GM12878 (cell line): Measurements from ENCODE around the gene UST. TPM values are rescaled to one million over a fixed set of nuclear protein-coding genes. Genes with fewer than 3 reads are reported as not detected.

Experiments used
- ATAC-seq: fragments of 200-7000 bp; cut with Tn5 transposase; 3 replicates; pipeline ENCODE4 v1.9.1; 2020; ENCODE audit warnings: mild to moderate bottlenecking, moderate library complexity
- BruUV-seq: library from RNA; stranded (reverse); fragments of 400-500 nt; replicated peaks from 2 replicates; lab custom pipeline; 2021; lab: Mats Ljungman, UMichigan
- CTCF ChIA-PET: fragments of 300-600 bp; sonication (Branson Sonifier 250); formaldehyde crosslinking; extraction: SDS; loops from one replicate; lab custom pipeline; 2021; ENCODE audit warnings: inconsistent platforms; lab: Yijun Ruan, JAX
- POLR2A ChIA-PET: fragments of 350-600 bp; formaldehyde crosslinking; extraction: SDS; loops from one replicate; lab custom pipeline; 2021; ENCODE audit warnings: inconsistent platforms; lab: Charles Lee
- RAD21 ChIA-PET: fragments of 300-600 bp; sonication (Branson Sonifier 250); formaldehyde crosslinking; loops from one replicate; lab custom pipeline; 2023; ENCODE audit warnings: antibody characterized with exemption; ENCODE audit not compliant: unreplicated experiment; lab: Charles Lee
- SMC1A ChIA-PET: fragments of 300-600 bp; sonication (Branson Sonifier 250); formaldehyde crosslinking; loops from one replicate; lab custom pipeline; 2023; ENCODE audit not compliant: unreplicated experiment, uncharacterized antibody; lab: Charles Lee
- DNase-seq: peaks from one replicate; pipeline ENCODE4 v3.0.0-alpha.2; 2011; ENCODE audit warnings: low read depth, low spot score
- FAIRE-seq: peaks from 3 replicates; lab custom pipeline; 2011; peaks lifted over from hg19 to GRCh38; lab: Jason Lieb, UNC
- H2AFZ ChIP-seq: 2 replicates; pipeline ENCODE4 v1.6.0; 2011; ENCODE audit warnings: low read depth, low read length, control low read depth; ENCODE audit not compliant: control insufficient read depth
- H3K27ac ChIP-seq: 2 replicates; pipeline ENCODE4 v1.5.1; 2011; ENCODE audit warnings: control low read depth; ENCODE audit not compliant: control insufficient read depth, insufficient read depth
- H3K27me3 ChIP-seq, 2 experiments: replicated peaks in 1 of 2; 2 replicates each; pipeline versions ENCODE4 v1.6.0 to v1.6.1; 2011; ENCODE audit warnings: low read length in 1 of 2; ENCODE audit not compliant: control insufficient read depth in 2 of 2, insufficient read depth in 2 of 2
- H3K36me3 ChIP-seq, 2 experiments: 2 replicates each; pipeline ENCODE4 v1.5.1; 2011; ENCODE audit warnings: low read length in 1 of 2; ENCODE audit not compliant: control insufficient read depth in 2 of 2, insufficient read depth in 2 of 2
- H3K4me1 ChIP-seq: 2 replicates; pipeline ENCODE4 v1.6.1; 2011; ENCODE audit warnings: mild to moderate bottlenecking, low read length, moderate library complexity, mixed read lengths; ENCODE audit not compliant: control insufficient read depth, insufficient read depth
- H3K4me2 ChIP-seq: 2 replicates; pipeline ENCODE4 v1.6.0; 2011; ENCODE audit warnings: control low read depth; ENCODE audit not compliant: control insufficient read depth, insufficient read depth
- H3K4me3 ChIP-seq: fragments of 200-600 bp; sonication (generic); 2 replicates; pipeline ENCODE4 v1.5.1; 2016
- H3K79me2 ChIP-seq: 2 replicates; pipeline ENCODE4 v1.6.0; 2011; ENCODE audit warnings: low read length; ENCODE audit not compliant: control insufficient read depth, insufficient read depth
- H3K9ac ChIP-seq: 2 replicates; pipeline ENCODE4 v1.8.0; 2011; ENCODE audit warnings: low read length, control low read depth, mixed read lengths; ENCODE audit not compliant: control insufficient read depth, insufficient read depth
- H3K9me3 ChIP-seq: replicated peaks from 3 replicates; pipeline ENCODE4 v1.5.1; 2011; ENCODE audit warnings: mild to moderate bottlenecking, low read length; ENCODE audit not compliant: control insufficient read depth, insufficient read depth
- H4K20me1 ChIP-seq: 2 replicates; pipeline ENCODE4 v1.6.0; 2011; ENCODE audit not compliant: control insufficient read depth, insufficient read depth
- BHLHE40 ChIP-seq, 2 experiments: fragments of 450-650 bp in 1 of 2; IDR thresholded peaks; 2 replicates each; pipeline ENCODE4 v1.6.1; 2011 to 2017; ENCODE audit warnings: low read depth in 2 of 2, borderline replicate concordance in 1 of 2, improper control_type of control experiment in 1 of 2, low read length in 1 of 2, mild to moderate bottlenecking in 1 of 2
- CBFB ChIP-seq: IDR thresholded peaks from 2 replicates; pipeline ENCODE4 v1.6.1; 2016; ENCODE audit warnings: antibody characterized with exemption, low read depth
- CBX3 ChIP-seq: fragments of 200-600 bp; sonication (generic); IDR thresholded peaks from 2 replicates; pipeline ENCODE4 v1.6.1; 2016; ENCODE audit warnings: low read depth, borderline replicate concordance
- FOS ChIP-seq: IDR thresholded peaks from 3 replicates; pipeline ENCODE4 v1.6.1; 2011; ENCODE audit warnings: borderline replicate concordance; ENCODE audit not compliant: insufficient read length; ENCODE audit errors: extremely low read depth
- HDAC6 ChIP-seq: fragments of 200-600 bp; sonication (generic); IDR thresholded peaks from one replicate; pipeline ENCODE4 v1.8.0; 2017; ENCODE audit warnings: antibody characterized with exemption; ENCODE audit not compliant: unreplicated experiment
- IRF4 ChIP-seq: IDR thresholded peaks from 2 replicates; pipeline ENCODE4 v1.6.1; 2011; ENCODE audit warnings: low read depth, low read length
- JUNB ChIP-seq: IDR thresholded peaks from 2 replicates; pipeline ENCODE4 v1.6.1; 2016; ENCODE audit warnings: antibody characterized with exemption, mild to moderate bottlenecking
- MXI1 ChIP-seq: fragments of 150-350 bp; IDR thresholded peaks from 2 replicates; pipeline ENCODE4 v1.6.1; 2011; ENCODE audit warnings: low read depth, mild to moderate bottlenecking, inconsistent platforms, low read length, improper control_type of control experiment
- NFIC ChIP-seq: IDR thresholded peaks from 2 replicates; pipeline ENCODE4 v1.6.1; 2012; ENCODE audit warnings: low read depth, mild to moderate bottlenecking, inconsistent platforms, low read length, moderate library complexity
- PAX5 ChIP-seq: IDR thresholded peaks from 2 replicates; pipeline ENCODE4 v1.6.1; 2011; ENCODE audit warnings: low read depth, low read length, borderline replicate concordance
- POLR2A ChIP-seq: IDR thresholded peaks from 2 replicates; pipeline ENCODE4 v1.6.1; 2011; ENCODE audit warnings: low read depth, mild to moderate bottlenecking, low read length
- RAD51 ChIP-seq: fragments of 450-650 bp; IDR thresholded peaks from 2 replicates; pipeline ENCODE4 v1.6.1; 2016; ENCODE audit warnings: moderate library complexity, mild to moderate bottlenecking, inconsistent platforms
- RB1 ChIP-seq: fragments of 450-650 bp; formaldehyde crosslinking; IDR thresholded peaks from 2 replicates; pipeline ENCODE4 v1.6.1; 2017; ENCODE audit warnings: mild to moderate bottlenecking, borderline replicate concordance
- RBBP5 ChIP-seq: fragments of 200-600 bp; sonication (generic); conservative IDR thresholded peaks from 2 replicates; pipeline ENCODE4 v1.6.1; 2016
- RUNX3 ChIP-seq: IDR thresholded peaks from 2 replicates; pipeline ENCODE4 v1.6.1; 2012; ENCODE audit warnings: low read length, inconsistent platforms
- SMAD5 ChIP-seq: IDR thresholded peaks from 2 replicates; pipeline ENCODE4 v1.6.1; 2016; ENCODE audit warnings: antibody characterized with exemption, low read depth
- SP1 ChIP-seq: IDR thresholded peaks from one replicate; pipeline ENCODE4 v1.6.1; 2011; ENCODE audit warnings: low read depth, low read length
- TCF12 ChIP-seq: IDR thresholded peaks from 2 replicates; pipeline ENCODE4 v1.6.1; 2011; ENCODE audit warnings: low read depth, mild to moderate bottlenecking, low read length
- ZNF217 ChIP-seq: fragments of 450-650 bp; IDR thresholded peaks from 2 replicates; pipeline ENCODE4 v1.6.1; 2017; ENCODE audit warnings: antibody characterized with exemption, mild to moderate bottlenecking
- WGBS: methylation state at CpG from one replicate; pipeline ENCODE4 v1.1.6; 2016; ENCODE audit warnings: low lambda C conversion rate; ENCODE audit not compliant: insufficient replicate concordance, insufficient coverage; ENCODE audit errors: missing lambda C conversion rate; 5-methylcytosine and 5-hydroxymethylcytosine counted together
- in situ Hi-C: fragments of 300-500 bp; cut with MboI; formaldehyde crosslinking; loops from 9 replicates; pipeline ENCODE4 v1.14.3; 2018; ENCODE audit warnings: mixed read lengths
- intact Hi-C: fragments of 100-400 bp; cut with micrococcal nuclease; formaldehyde crosslinking; loops from one replicate; pipeline ENCODE4 v1.14.2; 2022; ENCODE audit not compliant: unreplicated experiment
- polyA plus RNA-seq, 11 experiments: library from polyadenylated mRNA; depleted of rRNA in 4 of 11; unstranded in 6 of 11; stranded (reverse) in 5 of 11; fragments of >200 nt; fragmentation: Nextera tagmentation in 4 of 11; fragmentation: Illumina TruSeq in 1 of 11; extraction: Ambion mirVana in 4 of 11; extraction: Trizol in 1 of 11; gene quantifications; 1 replicate in 1 of 11; 2 replicates in 10 of 11; pipeline versions ENCODE4 v1.2.1 to v1.2.3, GENCODE V29; 2011 to 2016; ENCODE audit warnings: inconsistent platforms in 2 of 11, missing spikeins in 2 of 11, low read depth in 1 of 11
- total RNA-seq, 4 experiments: library from RNA; depleted of rRNA in 3 of 4; stranded (reverse); fragments of >200 nt in 3 of 4; fragmentation: Illumina TruSeq in 1 of 4; extraction: Trizol in 1 of 4; gene quantifications; 2 replicates each; pipeline versions ENCODE4 v1.2.1 to v1.2.3, GENCODE V29; 2013 to 2021
- TF ChIP-seq, protein P1 (sequence below): fragments of 450-650 bp; IDR thresholded peaks from 2 replicates; pipeline ENCODE4 v1.6.1; 2014; ENCODE audit warnings: mild to moderate bottlenecking
- TF ChIP-seq, protein P2 (sequence below): IDR thresholded peaks from 2 replicates; pipeline ENCODE4 v1.6.1; 2012; ENCODE audit warnings: low read depth, low read length, improper control_type of control experiment
- TF ChIP-seq, protein P3 (sequence below): fragments of 450-650 bp; IDR thresholded peaks from 2 replicates; pipeline ENCODE4 v1.6.1; 2017; ENCODE audit warnings: mild to moderate bottlenecking, moderate library complexity

Gene UST
- total and polyA plus RNA-seq, 10 of the 15 experiments (the other 5 are each of a cell fraction or from before 2014, with no cell fraction given): 0.74 to 43.3 (median 2.2) TPM

DNA sequence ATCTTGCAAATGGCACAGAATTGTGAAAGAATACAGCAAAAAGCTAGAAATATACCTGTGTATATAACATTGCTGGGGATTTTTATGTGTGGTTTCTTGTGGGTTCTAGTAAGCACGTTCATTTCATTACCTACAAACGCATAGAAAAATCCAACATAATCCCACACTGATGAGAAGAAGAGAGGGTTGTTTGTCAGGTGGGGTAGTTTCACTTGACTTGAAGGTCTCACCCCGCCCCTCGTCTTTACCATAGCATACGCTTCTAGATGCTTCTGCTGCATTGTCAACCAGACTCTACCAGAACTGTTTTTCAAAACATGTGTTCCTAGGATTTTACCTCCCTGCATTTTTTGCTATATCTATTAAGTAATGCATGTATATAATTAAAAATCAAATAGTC, 286.6 kb downstream of the UST start:
- WGBS: 0% methylated on average over 5 of the region's 5 CpGs
- peak overlapping the region; percentile 8; the same call in 1 of the 2 replicates for H3K4me3 ChIP-seq
- H3K9me3 ChIP-seq: no peaks in the 10 kb centered on the region
- H3K4me2 ChIP-seq: peak overlapping the region; percentile 56; the same call in 1 of the 2 replicates
- H3K79me2 ChIP-seq: peaks cover 30% of the 10 kb centered on the region
- peak overlapping the region; percentile 97 for H3K27ac ChIP-seq
- FAIRE-seq (peak; percentile 57), DNase-seq (peak; percentile 78), ATAC-seq (peak; percentile 46)
- no peaks in the 10 kb centered on the region for H4K20me1 ChIP-seq
- BruUV-seq: no TSS peak
- ChIA-PET CTCF (interaction anchor here (0.7 to 12.5 kb wide), 18 partner anchors 13 to 484 kb away, joined by 3 to 228 read pairs (median 4); partner anchors contain the start of gene ZC3H12D), RAD21 (interaction anchor here (0.6 to 14.4 kb wide), 27 partner anchors 11 to 484 kb away, joined by 3 to 521 read pairs (median 4); partner anchors contain the start of gene TAB2), SMC1A (interaction anchor here (0.7 to 26.9 kb wide), 18 partner anchors 13 to 483 kb away, joined by 3 to 1060 read pairs (median 4); no protein-coding TSS in a partner anchor), POLR2A (interaction anchor here (0.7 to 9.8 kb wide), 11 partner anchors 14 to 455 kb away, joined by 3 to 262 read pairs (median 4); no protein-coding TSS in a partner anchor)
- H3K27me3 ChIP-seq: no peaks in the 10 kb centered on the region
- peak overlapping the region; percentile 94 for H3K9ac ChIP-seq
- intact Hi-C loops (loop anchor here (1.0 to 5.0 kb wide), 4 partner anchors 12 to 284 kb away; partner anchors contain the start of gene TAB2), in situ Hi-C loops (loop anchor here (5.0 kb wide), 2 partner anchors 299 to 394 kb away; no protein-coding TSS in a partner anchor)
- peaks cover 22% of the 10 kb centered on the region for H3K4me1 ChIP-seq
- no peaks in the 10 kb centered on the region for H3K36me3 ChIP-seq
- no peak overlapping the region for H2AFZ ChIP-seq
- TF ChIP-seq RUNX3: peak; percentile 87
- peak; percentile 38; the same call in 1 of the 2 replicates for TF ChIP-seq JUNB
- TF ChIP-seq BHLHE40 (IDR thresholded peaks at IDR 0.05; ENCODE audit: borderline replicate concordance in 1 of 2, low read depth in 2 of 2, low read length in 1 of 2): peak; percentile 82 to 83
- TF ChIP-seq RB1: no peak
- TF ChIP-seq, protein P1, sequence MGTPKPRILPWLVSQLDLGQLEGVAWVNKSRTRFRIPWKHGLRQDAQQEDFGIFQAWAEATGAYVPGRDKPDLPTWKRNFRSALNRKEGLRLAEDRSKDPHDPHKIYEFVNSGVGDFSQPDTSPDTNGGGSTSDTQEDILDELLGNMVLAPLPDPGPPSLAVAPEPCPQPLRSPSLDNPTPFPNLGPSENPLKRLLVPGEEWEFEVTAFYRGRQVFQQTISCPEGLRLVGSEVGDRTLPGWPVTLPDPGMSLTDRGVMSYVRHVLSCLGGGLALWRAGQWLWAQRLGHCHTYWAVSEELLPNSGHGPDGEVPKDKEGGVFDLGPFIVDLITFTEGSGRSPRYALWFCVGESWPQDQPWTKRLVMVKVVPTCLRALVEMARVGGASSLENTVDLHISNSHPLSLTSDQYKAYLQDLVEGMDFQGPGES: no peak
- no peak for TF ChIP-seq FOS
- peak; percentile 58; the same call in 1 of the 2 replicates for TF ChIP-seq IRF4
- no peak for TF ChIP-seq CBX3
- TF ChIP-seq HDAC6: no peak
- no peak for TF ChIP-seq SMAD5
- TF ChIP-seq SP1: peak; percentile 9
- TF ChIP-seq MXI1: no peak
- TF ChIP-seq, protein P2, sequence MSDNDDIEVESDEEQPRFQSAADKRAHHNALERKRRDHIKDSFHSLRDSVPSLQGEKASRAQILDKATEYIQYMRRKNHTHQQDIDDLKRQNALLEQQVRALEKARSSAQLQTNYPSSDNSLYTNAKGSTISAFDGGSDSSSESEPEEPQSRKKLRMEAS: peak; percentile 61; the same call in 1 of the 2 replicates
- no peak for TF ChIP-seq TCF12
- TF ChIP-seq, protein P3, sequence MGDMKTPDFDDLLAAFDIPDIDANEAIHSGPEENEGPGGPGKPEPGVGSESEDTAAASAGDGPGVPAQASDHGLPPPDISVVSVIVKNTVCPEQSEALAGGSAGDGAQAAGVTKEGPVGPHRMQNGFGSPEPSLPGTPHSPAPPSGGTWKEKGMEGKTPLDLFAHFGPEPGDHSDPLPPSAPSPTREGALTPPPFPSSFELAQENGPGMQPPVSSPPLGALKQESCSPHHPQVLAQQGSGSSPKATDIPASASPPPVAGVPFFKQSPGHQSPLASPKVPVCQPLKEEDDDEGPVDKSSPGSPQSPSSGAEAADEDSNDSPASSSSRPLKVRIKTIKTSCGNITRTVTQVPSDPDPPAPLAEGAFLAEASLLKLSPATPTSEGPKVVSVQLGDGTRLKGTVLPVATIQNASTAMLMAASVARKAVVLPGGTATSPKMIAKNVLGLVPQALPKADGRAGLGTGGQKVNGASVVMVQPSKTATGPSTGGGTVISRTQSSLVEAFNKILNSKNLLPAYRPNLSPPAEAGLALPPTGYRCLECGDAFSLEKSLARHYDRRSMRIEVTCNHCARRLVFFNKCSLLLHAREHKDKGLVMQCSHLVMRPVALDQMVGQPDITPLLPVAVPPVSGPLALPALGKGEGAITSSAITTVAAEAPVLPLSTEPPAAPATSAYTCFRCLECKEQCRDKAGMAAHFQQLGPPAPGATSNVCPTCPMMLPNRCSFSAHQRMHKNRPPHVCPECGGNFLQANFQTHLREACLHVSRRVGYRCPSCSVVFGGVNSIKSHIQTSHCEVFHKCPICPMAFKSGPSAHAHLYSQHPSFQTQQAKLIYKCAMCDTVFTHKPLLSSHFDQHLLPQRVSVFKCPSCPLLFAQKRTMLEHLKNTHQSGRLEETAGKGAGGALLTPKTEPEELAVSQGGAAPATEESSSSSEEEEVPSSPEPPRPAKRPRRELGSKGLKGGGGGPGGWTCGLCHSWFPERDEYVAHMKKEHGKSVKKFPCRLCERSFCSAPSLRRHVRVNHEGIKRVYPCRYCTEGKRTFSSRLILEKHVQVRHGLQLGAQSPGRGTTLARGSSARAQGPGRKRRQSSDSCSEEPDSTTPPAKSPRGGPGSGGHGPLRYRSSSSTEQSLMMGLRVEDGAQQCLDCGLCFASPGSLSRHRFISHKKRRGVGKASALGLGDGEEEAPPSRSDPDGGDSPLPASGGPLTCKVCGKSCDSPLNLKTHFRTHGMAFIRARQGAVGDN: peak; percentile 99
- peak; percentile 30; the same call in 1 of the 2 replicates for TF ChIP-seq ZNF217
- peak; percentile 66; the same call in 1 of the 2 replicates for TF ChIP-seq RAD51
- peak; percentile 26; the same call in 1 of the 2 replicates for TF ChIP-seq CBFB
- no peak for TF ChIP-seq RBBP5
- peak; percentile 41; the same call in 1 of the 2 replicates for TF ChIP-seq PAX5
- TF ChIP-seq POLR2A: no peak
- TF ChIP-seq NFIC: no peak
